Ecto neural progenitor cell (in vitro differentiated cells): ENCODE data around the gene APEX1.
A peak's percentile ranks its signal among the peaks of the same experiment; 100 is the strongest.
"Not testable (repeated sequence)": the region's sequence is repeated elsewhere in the genome, so short reads cannot be mapped to it uniquely, and the experiment has no call there.

ENCODE experiments used
- DNase-seq: peaks from one replicate; pipeline ENCODE4 v3.0.0-alpha.2; 2018; ENCODE audit warnings: low spot score

Gene APEX1

GRCh38 chr14:20435582-20436362 lies 19.3 kb upstream of the APEX1 start, which contains the start of gene KLHL33:
KLHL33 (minus strand) TSS chr14:20436166; CDS start chr14:20435811, 355 bp downstream.
- DNase-seq, result no peak

- no peak for DNase-seq
Observed at GRCh38 chr14:20436363-20436755, 18.7 kb upstream of the APEX1 start.

GRCh38 chr14:20438664-20439063 lies 16.4 kb upstream of the APEX1 start:
- no peak for DNase-seq

DNA sequence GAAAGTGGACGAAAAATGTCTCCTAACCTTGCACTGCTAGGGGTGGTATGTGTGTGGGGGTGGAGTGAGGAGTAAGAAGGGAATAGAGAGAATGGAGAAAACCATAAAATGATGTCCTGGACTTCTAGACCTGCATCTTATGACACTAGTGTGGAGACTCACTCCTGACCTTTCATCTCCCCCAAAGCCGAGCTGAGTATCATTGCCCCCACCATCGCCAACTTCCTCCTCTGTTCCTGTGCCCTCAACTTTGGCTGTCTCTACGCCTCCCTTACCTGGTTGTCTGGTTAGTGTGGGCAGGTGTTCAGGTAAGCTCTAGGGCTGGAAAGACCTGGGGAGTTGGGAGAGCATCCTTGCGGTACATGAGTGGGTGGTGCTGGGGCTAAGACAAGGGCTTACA lies 14.6 kb upstream of the APEX1 start:
- no peak for DNase-seq

GRCh38 chr14:20440882-20441281 lies 14.1 kb upstream of the APEX1 start:
- no peak for DNase-seq

DNA sequence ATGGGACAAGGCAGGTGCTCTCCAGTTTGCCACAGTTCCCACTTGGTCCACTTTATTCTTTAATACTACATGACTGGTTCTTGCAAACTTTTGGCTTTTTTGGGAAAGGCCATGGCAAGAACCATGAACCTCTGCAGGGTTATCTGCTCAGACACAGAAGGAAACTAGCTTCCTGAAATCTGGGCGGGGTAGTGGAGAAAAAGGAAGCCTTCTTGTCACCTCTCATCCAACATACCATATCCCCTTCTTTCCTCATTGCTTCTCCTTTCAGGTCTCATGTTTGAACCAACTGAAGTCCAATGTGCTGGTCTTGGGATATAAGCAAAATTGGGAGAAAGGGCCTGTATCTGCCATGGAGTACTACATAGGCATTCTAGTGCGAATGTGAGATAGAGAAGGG lies 13.6 kb upstream of the APEX1 start:
- DNase-seq, result no peak

DNA sequence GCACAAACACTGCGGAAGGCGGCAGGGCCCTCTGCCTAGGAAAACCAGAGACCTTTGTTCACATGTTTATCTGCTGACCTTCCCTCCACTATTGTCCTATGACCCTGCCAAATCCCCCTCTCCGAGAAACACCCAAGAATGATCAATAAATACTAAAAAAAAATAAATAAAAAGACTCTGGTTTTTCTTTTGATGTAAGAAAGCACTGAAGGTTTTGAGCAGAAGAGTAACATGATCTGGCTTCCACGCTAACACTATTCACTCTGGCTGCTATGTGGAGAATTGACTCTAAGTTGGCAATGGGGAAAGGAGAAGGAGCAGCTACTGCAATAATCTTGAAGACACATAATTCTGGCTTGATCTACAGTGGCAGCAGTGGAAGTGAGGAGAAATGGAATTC lies 11.4 kb upstream of the APEX1 start:
- not testable (repeated sequence) for DNase-seq

GRCh38 chr14:20446889-20447288 lies 8.1 kb upstream of the APEX1 start:
- DNase-seq, result no peak

DNA sequence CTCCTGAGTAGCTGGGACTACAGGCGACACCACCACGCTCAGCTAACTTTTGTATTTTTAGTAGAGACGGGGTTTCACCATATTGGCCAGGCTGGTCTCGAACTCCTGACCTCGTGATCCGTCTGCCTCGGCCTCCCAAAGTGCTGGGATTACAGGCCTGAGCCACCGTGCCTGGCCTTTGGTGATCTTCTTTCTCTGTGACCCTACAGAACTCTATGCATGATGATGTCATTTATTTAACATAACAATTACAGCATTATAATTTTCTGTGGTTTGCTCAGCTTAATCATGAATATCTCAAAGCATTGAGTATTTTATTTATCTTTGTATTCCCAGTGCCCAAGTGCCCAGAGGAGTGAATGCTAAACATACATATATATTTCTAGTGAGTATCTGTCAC lies 2.2 kb upstream of the APEX1 start:
- not testable (repeated sequence) for DNase-seq

DNA sequence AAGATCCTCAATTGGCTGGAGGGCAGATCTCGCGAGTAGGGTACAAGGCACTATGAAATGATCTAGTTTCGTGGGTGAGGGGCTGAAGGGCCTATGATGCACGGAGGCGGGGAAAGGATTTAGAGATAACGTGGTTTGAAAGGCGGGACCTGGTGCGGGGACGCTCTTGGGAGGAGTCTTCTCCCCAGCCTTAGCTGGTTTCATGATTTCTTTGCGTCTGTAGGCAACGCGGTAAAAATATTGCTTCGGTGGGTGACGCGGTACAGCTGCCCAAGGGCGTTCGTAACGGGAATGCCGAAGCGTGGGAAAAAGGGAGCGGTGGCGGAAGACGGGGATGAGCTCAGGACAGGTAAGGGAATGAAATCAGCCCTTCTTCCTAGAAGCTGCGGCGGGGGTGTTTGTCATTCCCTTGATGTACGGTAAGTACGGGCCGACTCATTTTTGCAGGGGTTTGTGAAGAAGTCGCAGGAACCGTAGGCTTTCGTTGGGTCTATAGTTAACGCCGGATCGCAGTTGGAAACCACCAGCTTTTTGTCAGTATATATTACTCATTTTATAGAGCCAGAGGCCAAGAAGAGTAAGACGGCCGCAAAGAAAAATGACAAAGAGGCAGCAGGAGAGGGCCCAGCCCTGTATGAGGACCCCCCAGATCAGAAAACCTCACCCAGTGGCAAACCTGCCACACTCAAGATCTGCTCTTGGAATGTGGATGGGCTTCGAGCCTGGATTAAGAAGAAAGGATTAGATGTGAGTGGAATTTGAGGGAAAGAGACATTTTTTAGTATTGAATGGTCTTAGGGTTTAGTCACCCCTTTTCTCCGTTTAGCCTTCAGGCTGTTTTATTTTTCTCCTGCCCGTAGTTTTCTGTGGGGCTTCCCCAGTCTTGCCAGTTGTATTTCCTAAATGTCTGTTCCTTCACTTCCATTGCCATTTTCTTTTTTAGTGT lies 602 bp downstream of the APEX1 start:
- no peak for DNase-seq

- DNase-seq, result no peak
Observed at GRCh38 chr14:20456971-20457370, 1.9 kb downstream of the APEX1 start.

DNA sequence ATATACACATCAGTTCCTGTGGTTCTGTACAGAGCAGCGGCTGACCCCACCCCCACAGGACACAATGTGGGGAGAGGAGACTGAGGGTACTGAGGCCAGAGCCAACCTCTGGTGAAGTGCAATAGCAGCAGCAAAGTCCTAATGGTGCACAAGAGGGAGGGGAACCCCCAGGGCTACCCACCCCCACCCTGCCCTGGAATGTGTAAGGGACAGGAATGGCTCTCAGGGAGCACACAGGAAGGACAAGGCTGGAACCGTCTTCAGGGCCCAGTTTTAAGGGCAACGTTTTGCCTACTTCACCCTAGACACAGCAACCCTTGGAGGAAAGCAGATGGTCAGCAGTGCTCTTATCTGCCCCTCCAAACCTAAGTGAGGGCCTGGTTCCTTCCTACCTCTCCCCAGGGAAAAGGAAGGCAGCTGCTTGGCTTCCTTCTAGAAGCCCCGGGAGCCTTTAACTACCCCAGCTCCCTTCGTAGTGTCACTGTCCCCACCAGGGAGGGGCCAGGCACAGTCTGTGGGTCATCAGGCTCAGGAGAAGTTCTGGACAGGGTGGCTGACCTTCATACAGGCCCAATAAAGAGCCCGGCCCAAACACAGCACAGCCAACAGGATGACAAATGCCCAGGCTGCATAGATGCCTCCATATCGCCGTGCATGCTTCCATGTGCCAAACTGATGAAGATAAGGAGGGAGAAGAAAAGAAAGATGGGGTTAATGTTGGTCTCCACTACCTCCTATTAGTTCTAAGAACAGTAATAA lies 3.2 kb downstream of the APEX1 start:
- no peak for DNase-seq

DNA sequence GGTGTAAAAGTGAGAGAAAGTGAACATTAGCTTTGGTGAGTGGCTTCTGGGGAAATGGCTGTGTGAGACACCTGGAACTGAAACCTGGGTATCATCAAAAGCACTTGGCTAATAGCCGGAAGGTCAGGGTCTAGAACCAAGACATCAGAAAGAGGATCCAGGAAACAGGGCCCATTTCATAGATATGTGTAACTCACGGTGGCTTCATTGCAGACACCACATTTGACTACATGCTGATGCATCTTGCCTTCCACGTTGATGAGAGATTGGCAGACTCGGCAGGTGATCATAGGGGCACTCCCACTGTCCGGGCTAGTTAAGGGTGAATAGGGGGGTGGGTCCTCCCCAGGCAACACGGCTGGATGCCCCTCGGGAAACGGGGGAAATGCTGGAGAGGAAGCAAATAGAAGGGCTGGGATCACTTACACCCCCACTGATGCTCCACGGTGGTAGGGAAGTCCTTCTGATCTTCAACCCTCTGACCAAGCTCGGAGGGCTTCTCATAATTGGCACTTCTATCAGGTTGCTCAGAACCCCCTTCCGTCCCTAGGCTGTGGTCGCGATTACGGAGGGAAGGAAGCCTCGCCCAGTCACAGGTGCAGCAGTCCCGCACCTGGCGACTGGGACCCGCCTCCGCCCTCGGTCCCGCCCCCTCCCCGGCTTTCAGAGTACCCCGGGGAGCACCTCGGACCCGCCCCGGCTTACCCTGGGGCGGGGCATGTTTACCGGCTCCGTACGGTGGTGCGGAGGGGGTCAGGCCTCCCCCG lies 5.6 kb downstream of the APEX1 start:
- DNase-seq, result no peak

DNA sequence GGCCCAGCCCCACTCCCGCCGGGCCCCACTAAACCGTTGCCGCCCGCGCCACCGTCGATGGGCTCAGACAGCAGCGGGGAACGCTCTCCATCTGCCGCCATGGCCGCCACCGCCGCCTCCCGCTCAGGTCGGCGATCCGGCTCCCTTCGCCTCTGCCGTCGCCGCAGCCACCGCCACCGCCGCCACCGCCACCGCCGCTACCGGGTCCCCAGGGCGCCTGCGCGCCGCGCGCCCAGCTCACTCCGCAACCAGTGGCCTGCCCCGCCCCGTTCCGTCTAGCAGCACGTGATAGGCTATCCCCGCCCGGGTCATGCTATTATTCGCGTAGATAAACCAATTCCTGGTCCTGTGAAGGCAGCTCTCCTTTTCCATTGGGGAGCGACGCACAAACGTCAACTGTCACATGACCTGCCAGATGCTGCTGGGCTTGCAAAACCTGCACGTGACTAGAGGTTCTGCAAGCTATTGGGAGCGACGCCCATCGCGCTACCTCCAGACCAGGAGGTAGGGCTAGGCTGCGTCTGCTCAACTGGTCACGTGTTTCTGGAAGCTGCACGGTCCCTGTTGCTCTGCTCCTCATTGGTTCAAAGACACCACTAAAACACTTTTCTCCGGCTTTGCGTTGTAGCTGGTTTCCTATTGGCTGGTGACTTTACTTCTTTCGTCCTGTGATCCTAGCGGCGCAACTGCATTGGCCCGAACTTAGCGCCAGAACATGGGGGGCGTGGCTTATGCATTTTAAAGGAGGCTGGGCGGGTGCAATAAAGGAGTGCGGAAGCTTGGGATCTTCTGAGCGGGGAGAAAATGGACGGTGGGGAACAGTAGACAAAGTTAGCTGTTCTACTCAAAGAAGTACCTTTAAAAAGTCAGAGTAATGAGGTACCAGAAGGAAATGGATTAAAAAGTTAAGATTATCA lies 6.5 kb downstream of the APEX1 start, which contains the start of gene PIP4P1:
TSS of gene PIP4P1 (minus strand) at position 210 of the 917 bp plus-strand sequence. CDS start at position 101, 109 bp downstream.
- DNase-seq, result peak; percentile 98

- no peak for DNase-seq
Observed at GRCh38 chr14:20468764-20469241, 13.8 kb downstream of the APEX1 start.

GRCh38 chr14:20469242-20469889 lies 14.3 kb downstream of the APEX1 start, which contains the start of gene PNP:
PNP (plus strand) TSS chr14:20469406; CDS start chr14:20469525, 119 bp downstream.
- peak; percentile 96 for DNase-seq

- peak; percentile 53 for DNase-seq
Observed at GRCh38 chr14:20469890-20470602, 15.0 kb downstream of the APEX1 start.

DNA sequence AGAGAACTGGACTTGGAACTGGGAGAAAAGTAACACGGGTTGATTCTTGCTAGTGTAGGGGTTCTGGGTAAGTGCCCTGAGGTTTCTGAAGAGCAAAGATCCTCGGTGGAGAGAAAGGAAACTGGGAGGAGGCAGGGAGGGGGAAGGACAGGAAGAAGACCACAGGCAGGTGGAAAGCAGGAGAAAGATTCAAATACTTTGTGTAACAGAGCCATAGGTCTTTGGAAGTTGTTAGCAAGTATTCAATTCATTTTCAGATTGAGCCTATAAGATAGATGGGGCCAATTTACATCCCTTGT lies 15.5 kb downstream of the APEX1 start:
- DNase-seq, result no peak
